Natural killer cell (primary cell): Measurements from ENCODE around the gene ASXL2. TPM values are rescaled to one million over a fixed set of nuclear protein-coding genes. Genes with fewer than 3 reads are reported as not detected.
"Not testable (repeated sequence)": the region's sequence is repeated elsewhere in the genome, so short reads cannot be mapped to it uniquely, and the experiment has no call there.

Experiments
- ATAC-seq, 3 donors: fragments of 150-1000 bp in 2 of 3; fragments of 200-7000 bp in 1 of 3; cut with Tn5 transposase; 1 replicate in 1 of 3; 2 replicates in 2 of 3; pipeline ENCODE4 v1.10.0; 2021; ENCODE audit warnings: mild to moderate bottlenecking in 2 of 3, moderate library complexity in 2 of 3
- DNase-seq, 2 donors: peaks; one replicate each; pipeline versions ENCODE4 v3.0.0 to v3.0.0-alpha.2; 2013 to 2021; ENCODE audit warnings: mixed read lengths in 1 of 2
- H3K27ac ChIP-seq: one replicate; pipeline ENCODE4 v1.5.1; 2013; ENCODE audit warnings: mild to moderate bottlenecking, low read length
- H3K27me3 ChIP-seq: one replicate; pipeline ENCODE4 v1.6.1; 2013; ENCODE audit warnings: low read length; ENCODE audit not compliant: control insufficient read depth, insufficient read depth
- H3K36me3 ChIP-seq: one replicate; pipeline ENCODE4 v1.6.1; 2013; ENCODE audit warnings: low read length; ENCODE audit not compliant: control insufficient read depth, insufficient read depth
- H3K4me1 ChIP-seq: one replicate; pipeline ENCODE4 v1.6.1; 2013; ENCODE audit warnings: low read length; ENCODE audit not compliant: control insufficient read depth, insufficient read depth
- H3K4me3 ChIP-seq: one replicate; pipeline ENCODE4 v1.5.1; 2013; ENCODE audit warnings: low read length
- H3K9me3 ChIP-seq: one replicate; pipeline ENCODE4 v1.6.1; 2013; ENCODE audit warnings: low read length; ENCODE audit not compliant: control insufficient read depth, insufficient read depth
- H3K27ac Mint-ChIP-seq, 2 donors: one replicate each; pipeline ENCODE4 v1.8.0; 2022; ENCODE audit warnings: mild to moderate bottlenecking in 2 of 2, mixed read lengths in 2 of 2, moderate library complexity in 1 of 2
- H3K27me3 Mint-ChIP-seq, 2 donors: one replicate each; pipeline ENCODE4 v1.8.0; 2022; ENCODE audit warnings: low read depth in 2 of 2, mixed read lengths in 2 of 2
- H3K36me3 Mint-ChIP-seq: one replicate; pipeline ENCODE4 v1.8.0; 2022; ENCODE audit warnings: mixed read lengths
- H3K4me1 Mint-ChIP-seq, 2 donors: one replicate each; pipeline ENCODE4 v1.8.0; 2022; ENCODE audit warnings: mixed read lengths in 2 of 2
- H3K4me3 Mint-ChIP-seq: one replicate; pipeline ENCODE4 v1.8.0; 2022; ENCODE audit warnings: mild to moderate bottlenecking, moderate library complexity, mixed read lengths
- H3K9me3 Mint-ChIP-seq, 2 donors: one replicate each; pipeline ENCODE4 v1.8.0; 2022; ENCODE audit warnings: mixed read lengths in 2 of 2
- WGBS: methylation state at CpG from one replicate; pipeline ENCODE4 v1.1.7; 2013; ENCODE audit warnings: missing lambda C conversion rate; ENCODE audit not compliant: insufficient coverage; 5-methylcytosine and 5-hydroxymethylcytosine counted together
- intact Hi-C: fragments of 100-400 bp; cut with micrococcal nuclease; formaldehyde crosslinking; loops from one replicate; pipeline ENCODE4 v1.14.2; 2022
- total RNA-seq, 4 donors: library from RNA; stranded (reverse); fragments of 120-200 nt in 1 of 4; gene quantifications; one replicate each; pipeline versions ENCODE4 v1.2.3 to v1.2.4, GENCODE V29; 2013 to 2022
- TF ChIP-seq, protein P1 (sequence below): fragments of 200-600 bp; IDR thresholded peaks from one replicate; pipeline ENCODE4 v1.8.0; 2022; ENCODE audit warnings: antibody characterized with exemption

ASXL2 gene
- total RNA-seq, 3 donors from 2014 or later (not counting 1 experiment from before 2014, with no cell fraction given): 27.7 to 32.6 (median 27.8) TPM

DNA sequence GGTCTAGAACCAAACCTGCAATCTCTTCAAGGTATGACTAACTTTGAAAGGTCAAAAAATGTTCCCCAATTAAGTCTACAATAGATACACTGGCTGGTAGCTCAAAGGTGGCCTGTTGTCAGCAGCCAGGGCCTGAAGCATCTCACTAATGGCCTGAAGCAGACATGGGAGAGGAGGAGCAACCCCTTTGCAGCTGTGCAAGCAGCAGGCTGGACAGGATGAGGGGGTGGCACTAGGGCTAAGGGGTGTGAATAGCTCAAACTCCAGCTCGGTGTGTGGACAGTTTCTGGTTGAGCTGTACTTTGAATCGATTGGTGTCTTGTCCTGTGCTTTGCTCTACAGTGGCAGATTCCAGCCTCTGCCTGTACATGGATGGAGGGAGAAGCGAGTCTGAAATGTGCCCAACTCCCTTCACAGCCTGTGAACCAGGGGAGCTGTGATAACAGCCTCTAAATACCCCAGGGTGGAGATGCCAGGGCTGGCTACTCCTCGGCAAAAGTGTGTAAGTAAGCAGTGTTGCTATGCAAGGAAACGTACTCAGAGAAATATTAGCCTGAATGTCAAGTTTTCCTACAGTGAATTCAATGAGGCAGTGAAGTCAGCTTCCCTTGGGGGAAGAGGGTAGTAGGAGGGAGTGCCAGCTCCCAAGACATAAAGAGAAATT, 170.2 kb downstream of the ASXL2 start:
- 80% methylated on average over 5 of the region's 5 CpGs for WGBS
- peaks cover 3% of the 10 kb centered on the region for H3K27me3 ChIP-seq
- H3K9me3 Mint-ChIP-seq: no peaks in the 10 kb centered on the region
- H3K36me3 Mint-ChIP-seq: no peaks in the 10 kb centered on the region
- H3K4me3 ChIP-seq: no peak overlapping the region
- H3K27me3 Mint-ChIP-seq: peaks cover 5 to 7% of the 10 kb centered on the region in 2 donors
- no peak overlapping the region for H3K27ac ChIP-seq
- no peak overlapping the region for H3K4me3 Mint-ChIP-seq
- no peaks in the 10 kb centered on the region for H3K36me3 ChIP-seq
- no peak overlapping the region for H3K27ac Mint-ChIP-seq
- ATAC-seq (no peak), DNase-seq (no peak)
- TF ChIP-seq, protein P1, sequence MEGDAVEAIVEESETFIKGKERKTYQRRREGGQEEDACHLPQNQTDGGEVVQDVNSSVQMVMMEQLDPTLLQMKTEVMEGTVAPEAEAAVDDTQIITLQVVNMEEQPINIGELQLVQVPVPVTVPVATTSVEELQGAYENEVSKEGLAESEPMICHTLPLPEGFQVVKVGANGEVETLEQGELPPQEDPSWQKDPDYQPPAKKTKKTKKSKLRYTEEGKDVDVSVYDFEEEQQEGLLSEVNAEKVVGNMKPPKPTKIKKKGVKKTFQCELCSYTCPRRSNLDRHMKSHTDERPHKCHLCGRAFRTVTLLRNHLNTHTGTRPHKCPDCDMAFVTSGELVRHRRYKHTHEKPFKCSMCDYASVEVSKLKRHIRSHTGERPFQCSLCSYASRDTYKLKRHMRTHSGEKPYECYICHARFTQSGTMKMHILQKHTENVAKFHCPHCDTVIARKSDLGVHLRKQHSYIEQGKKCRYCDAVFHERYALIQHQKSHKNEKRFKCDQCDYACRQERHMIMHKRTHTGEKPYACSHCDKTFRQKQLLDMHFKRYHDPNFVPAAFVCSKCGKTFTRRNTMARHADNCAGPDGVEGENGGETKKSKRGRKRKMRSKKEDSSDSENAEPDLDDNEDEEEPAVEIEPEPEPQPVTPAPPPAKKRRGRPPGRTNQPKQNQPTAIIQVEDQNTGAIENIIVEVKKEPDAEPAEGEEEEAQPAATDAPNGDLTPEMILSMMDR: no peak
- no peaks in the 10 kb centered on the region for H3K4me1 ChIP-seq
- intact Hi-C loops: no loop called here
- H3K9me3 ChIP-seq: no peaks in the 10 kb centered on the region
- peaks cover 12 to 14% of the 10 kb centered on the region in 2 donors for H3K4me1 Mint-ChIP-seq

DNA sequence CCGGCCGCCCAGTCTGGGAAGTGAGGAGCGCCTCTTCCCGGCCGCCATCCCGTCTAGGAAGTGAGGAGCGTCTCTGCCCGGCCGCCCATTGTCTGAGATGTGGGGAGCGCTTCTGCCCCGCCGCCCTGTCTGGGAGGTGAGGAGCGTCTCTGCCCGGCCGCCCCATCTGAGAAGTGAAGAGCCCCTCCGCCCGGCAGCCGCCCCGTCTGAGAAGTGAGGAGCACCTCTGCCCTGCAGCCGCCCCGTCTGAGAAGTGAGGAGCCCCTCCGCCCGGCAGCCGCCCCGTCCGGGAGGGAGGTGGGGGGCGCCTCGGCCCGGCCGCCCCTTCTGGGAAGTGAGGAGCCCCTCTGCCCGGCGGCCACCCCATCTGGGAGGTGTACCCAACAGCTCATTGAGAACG, 172.7 kb downstream of the ASXL2 start:
- H3K27me3 Mint-ChIP-seq, H3K9me3 ChIP-seq, H3K4me1 Mint-ChIP-seq, H3K36me3 ChIP-seq, H3K9me3 Mint-ChIP-seq, H3K4me3 Mint-ChIP-seq, H3K36me3 Mint-ChIP-seq, intact Hi-C loops, H3K4me1 ChIP-seq, H3K4me3 ChIP-seq, ATAC-seq, H3K27ac ChIP-seq, H3K27me3 ChIP-seq, H3K27ac Mint-ChIP-seq, DNase-seq: not testable (repeated sequence)
- WGBS: 96% methylated on average over 21 of the region's 33 CpGs

DNA sequence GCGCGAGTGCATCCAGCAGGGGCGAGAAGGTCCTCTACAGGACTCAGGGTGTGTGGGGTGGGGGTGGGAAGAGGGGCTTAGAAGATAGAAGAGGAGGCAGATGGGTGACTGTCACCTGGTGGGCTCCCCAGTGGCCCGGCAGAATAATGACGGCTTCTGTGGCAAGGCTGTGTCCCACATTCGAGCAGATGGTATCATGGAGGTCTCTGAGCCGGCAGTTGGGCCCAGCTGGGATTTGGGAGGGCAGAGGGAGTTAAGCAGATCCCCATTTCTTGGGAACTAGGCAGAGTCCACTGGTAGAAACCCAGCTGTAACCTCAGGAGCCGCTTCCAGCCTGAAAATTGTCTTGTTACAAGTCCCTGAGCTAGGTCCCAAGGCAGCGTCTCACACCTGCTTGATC, 176.5 kb downstream of the ASXL2 start:
- 91% methylated on average over 9 of the region's 9 CpGs for WGBS
- Mint-ChIP-seq H3K36me3 (no peaks in the 10 kb centered on the region), H3K27me3 (no peaks in the 10 kb centered on the region), H3K9me3 (no peaks in the 10 kb centered on the region), H3K4me3 (no peak overlapping the region), H3K4me1 (no peaks in the 10 kb centered on the region), H3K27ac (no peak overlapping the region)
- Histone ChIP-seq H3K4me1 (no peaks in the 10 kb centered on the region), H3K27ac (no peak overlapping the region), H3K36me3 (no peaks in the 10 kb centered on the region), H3K27me3 (no peaks in the 10 kb centered on the region), H3K9me3 (no peaks in the 10 kb centered on the region), H3K4me3 (no peak overlapping the region)
- ATAC-seq (no peak), DNase-seq (no peak)
- TF ChIP-seq, protein P1: no peak
- intact Hi-C loops: no loop called here

DNA sequence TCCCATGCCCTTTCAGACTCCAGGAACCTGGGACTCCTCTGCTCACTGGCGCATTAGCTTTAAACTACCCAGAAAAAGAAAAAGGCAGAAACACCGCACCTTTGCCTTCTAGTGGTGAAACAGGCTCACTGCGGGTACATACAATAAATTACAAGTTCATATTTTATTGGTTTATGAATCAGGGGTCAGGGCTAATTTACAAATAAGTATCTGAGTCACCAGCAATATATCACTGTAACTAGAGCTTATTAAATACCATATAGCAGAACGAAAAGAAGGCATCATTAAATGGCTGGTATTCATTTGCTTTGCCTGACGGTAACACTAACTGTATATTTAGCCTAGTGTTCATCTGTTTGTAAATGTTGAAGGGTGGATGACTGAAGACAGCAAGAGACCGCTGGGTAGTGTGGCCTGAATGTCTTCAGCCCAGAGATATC, 178.0 kb downstream of the ASXL2 start:
- WGBS: 61% methylated on average over 4 of the region's 6 CpGs
- DNase-seq (peak in 1 of 2 donors; percentile 61), ATAC-seq (peak in 2 of 3 donors; percentile 53 to 58)
- Histone ChIP-seq H3K9me3 (no peaks in the 10 kb centered on the region), H3K4me3 (no peak overlapping the region), H3K4me1 (no peaks in the 10 kb centered on the region), H3K27me3 (no peaks in the 10 kb centered on the region), H3K27ac (no peak overlapping the region), H3K36me3 (no peaks in the 10 kb centered on the region)
- intact Hi-C loops: loop anchor here (1.0 kb wide), 1 partner anchor 93 kb away; no protein-coding TSS in a partner anchor
- Mint-ChIP-seq H3K36me3 (no peaks in the 10 kb centered on the region), H3K27me3 (no peaks in the 10 kb centered on the region), H3K4me3 (no peak overlapping the region), H3K4me1 (no peaks in the 10 kb centered on the region), H3K27ac (no peak overlapping the region), H3K9me3 (no peaks in the 10 kb centered on the region)
- TF ChIP-seq, protein P1: peak; percentile 53
